Esophagus squamous epithelium (tissue), 5 donors: ENCODE data around the gene AFAP1L2. TPM values are rescaled to one million over a fixed set of nuclear protein-coding genes. Genes with fewer than 3 reads are reported as not detected.
A peak's percentile ranks its signal among the peaks of the same experiment; 100 is the strongest.

Experiments used
- DNase-seq: peaks from one replicate; lab custom pipeline; 2025; lab: John Stamatoyannopoulos, UW
- H3K27ac ChIP-seq, 4 donors: fragments of 200-600 bp; sonication (generic); one replicate each; pipeline ENCODE4 v1.5.1; 2016 to 2019; ENCODE audit warnings: mild to moderate bottlenecking in 1 of 4
- H3K27me3 ChIP-seq, 4 donors: fragments of 200-600 bp; sonication (generic); 1 replicate in 3 of 4; 2 replicates in 1 of 4; pipeline versions ENCODE4 v1.5.1 to v1.6.0; 2017 to 2021; ENCODE audit warnings: antibody characterized with exemption in 1 of 4
- H3K36me3 ChIP-seq, 3 donors: fragments of 200-600 bp; sonication (generic); one replicate each; pipeline ENCODE4 v1.5.1; 2016 to 2019
- H3K4me1 ChIP-seq, 3 donors: fragments of 200-600 bp; sonication (generic); one replicate each; pipeline ENCODE4 v1.5.1; 2017 to 2019
- H3K4me3 ChIP-seq, 4 donors: fragments of 200-600 bp; sonication (generic); 1 replicate in 3 of 4; 2 replicates in 1 of 4; pipeline ENCODE4 v1.5.1; 2016 to 2019; ENCODE audit warnings: mild to moderate bottlenecking in 2 of 4, moderate library complexity in 1 of 4
- H3K9me3 ChIP-seq, 3 donors: fragments of 200-600 bp; sonication (generic); one replicate each; pipeline ENCODE4 v1.5.1; 2016 to 2019
- POLR2A ChIP-seq, 4 donors: fragments of 450-650 bp; IDR thresholded peaks; one replicate each; pipeline ENCODE4 v1.6.1; 2017; ENCODE audit warnings: antibody characterized with exemption in 4 of 4, mild to moderate bottlenecking in 4 of 4, moderate library complexity in 3 of 4
- WGBS, 2 donors: methylation state at CpG; one replicate each; pipeline ENCODE4 v1.1.5; 2018; 5-methylcytosine and 5-hydroxymethylcytosine counted together
- intact Hi-C: fragments of 100-400 bp; cut with DNase I; formaldehyde crosslinking; loops from one replicate; pipeline ENCODE4 v1.15.0; 2022
- total RNA-seq, 4 donors: library from RNA; depleted of rRNA; stranded (reverse); fragments of >200 nt; gene quantifications; one replicate each; pipeline ENCODE4 v1.1.0, GENCODE V29; 2016
- TF ChIP-seq, protein P1 (sequence below), 6 experiments: fragments of 450-650 bp in 4 of 6; fragments of 200-600 bp in 2 of 6; sonication (generic) in 2 of 6; IDR thresholded peaks; one replicate each; pipeline ENCODE4 v1.5.1; 2016 to 2019; ENCODE audit warnings: antibody characterized with exemption in 6 of 6, mild to moderate bottlenecking in 4 of 6, moderate library complexity in 4 of 6
- donor health status: DM: yes; HTN: yes; CAD: no.

The AFAP1L2 gene
- total RNA-seq, 4 donors from 2014 or later, result 9.8 to 15.5 (median 11.8) TPM

- H3K4me3 ChIP-seq, result no peak overlapping the region
These were observed 123.3 kb downstream of the AFAP1L2 start for GRCh38 chr10:114281006-114281405.

DNA sequence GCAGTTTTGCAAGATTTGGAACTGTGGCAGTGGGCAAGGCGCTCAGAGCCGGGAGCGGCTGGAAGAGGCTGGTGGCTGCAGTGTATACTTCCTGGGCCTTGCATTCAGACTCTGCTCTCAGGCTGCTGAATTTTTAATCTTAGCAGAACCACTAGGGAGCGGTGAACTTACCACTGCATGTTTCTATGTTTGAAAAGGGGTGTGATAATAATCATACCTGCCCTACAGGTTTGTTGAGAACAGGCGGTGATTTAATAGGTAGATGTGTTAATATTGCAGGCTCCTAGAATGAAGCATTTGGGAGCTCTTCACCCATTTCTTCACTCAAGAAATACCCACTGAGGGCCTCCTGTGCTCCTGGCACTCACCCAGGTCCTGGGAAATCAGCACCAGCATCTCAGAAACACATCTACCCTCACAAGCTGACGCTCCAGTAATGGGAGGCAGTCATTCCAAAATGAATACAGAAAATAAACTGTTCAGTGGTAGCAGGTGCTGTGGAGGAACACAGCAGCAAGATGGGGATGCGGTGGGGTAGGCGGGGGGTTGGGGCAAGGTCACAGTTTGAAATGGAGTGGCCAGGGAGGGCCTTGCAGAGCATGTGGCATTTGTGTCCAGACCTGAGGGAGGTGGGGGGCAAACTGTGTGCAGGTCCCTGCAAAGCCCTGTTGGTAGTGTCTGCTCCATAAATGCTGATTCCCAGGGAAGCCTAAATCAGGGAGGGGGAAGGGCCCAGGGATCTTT lies 124.2 kb downstream of the AFAP1L2 start:
- peaks cover 0 to 30% (median 12%) of the 10 kb centered on the region in 3 donors for H3K4me1 ChIP-seq
- H3K27ac ChIP-seq, result peak overlapping the region in 3 of 4 donors; percentile 46 to 70 (median 65)
- no peak overlapping the region for H3K4me3 ChIP-seq
- DNase-seq, result no peak
- intact Hi-C loops, result no loop called here
- 64 to 76% methylated on average over 7 to 8 of the region's 8 CpGs for WGBS, 2 donors
- H3K9me3 ChIP-seq, result no peaks in the 10 kb centered on the region
- TF ChIP-seq, protein P1, sequence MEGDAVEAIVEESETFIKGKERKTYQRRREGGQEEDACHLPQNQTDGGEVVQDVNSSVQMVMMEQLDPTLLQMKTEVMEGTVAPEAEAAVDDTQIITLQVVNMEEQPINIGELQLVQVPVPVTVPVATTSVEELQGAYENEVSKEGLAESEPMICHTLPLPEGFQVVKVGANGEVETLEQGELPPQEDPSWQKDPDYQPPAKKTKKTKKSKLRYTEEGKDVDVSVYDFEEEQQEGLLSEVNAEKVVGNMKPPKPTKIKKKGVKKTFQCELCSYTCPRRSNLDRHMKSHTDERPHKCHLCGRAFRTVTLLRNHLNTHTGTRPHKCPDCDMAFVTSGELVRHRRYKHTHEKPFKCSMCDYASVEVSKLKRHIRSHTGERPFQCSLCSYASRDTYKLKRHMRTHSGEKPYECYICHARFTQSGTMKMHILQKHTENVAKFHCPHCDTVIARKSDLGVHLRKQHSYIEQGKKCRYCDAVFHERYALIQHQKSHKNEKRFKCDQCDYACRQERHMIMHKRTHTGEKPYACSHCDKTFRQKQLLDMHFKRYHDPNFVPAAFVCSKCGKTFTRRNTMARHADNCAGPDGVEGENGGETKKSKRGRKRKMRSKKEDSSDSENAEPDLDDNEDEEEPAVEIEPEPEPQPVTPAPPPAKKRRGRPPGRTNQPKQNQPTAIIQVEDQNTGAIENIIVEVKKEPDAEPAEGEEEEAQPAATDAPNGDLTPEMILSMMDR (IDR thresholded peaks at IDR 0.05), result peak in 4 of 6 experiments; percentile 17 to 45 (median 30)
- TF ChIP-seq POLR2A (IDR thresholded peaks at IDR 0.05), result no peak
- H3K27me3 ChIP-seq, result no peaks in the 10 kb centered on the region
- no peaks in the 10 kb centered on the region for H3K36me3 ChIP-seq

More at GRCh38 chr10:114281006-114281405, 123.3 kb downstream of the AFAP1L2 start:
- H3K27ac ChIP-seq, result no peak overlapping the region
- no peaks in the 10 kb centered on the region for H3K36me3 ChIP-seq
- 62 to 66% methylated on average over 4 of the region's 7 CpGs for WGBS, 2 donors
- H3K4me1 ChIP-seq, result peaks cover 0 to 30% (median 12%) of the 10 kb centered on the region in 3 donors
- TF ChIP-seq, protein P1 (IDR thresholded peaks at IDR 0.05), result no peak
- TF ChIP-seq POLR2A (IDR thresholded peaks at IDR 0.05), result no peak
- intact Hi-C loops, result no loop called here
- no peak for DNase-seq
- H3K27me3 ChIP-seq, result no peaks in the 10 kb centered on the region
- no peaks in the 10 kb centered on the region for H3K9me3 ChIP-seq

DNA sequence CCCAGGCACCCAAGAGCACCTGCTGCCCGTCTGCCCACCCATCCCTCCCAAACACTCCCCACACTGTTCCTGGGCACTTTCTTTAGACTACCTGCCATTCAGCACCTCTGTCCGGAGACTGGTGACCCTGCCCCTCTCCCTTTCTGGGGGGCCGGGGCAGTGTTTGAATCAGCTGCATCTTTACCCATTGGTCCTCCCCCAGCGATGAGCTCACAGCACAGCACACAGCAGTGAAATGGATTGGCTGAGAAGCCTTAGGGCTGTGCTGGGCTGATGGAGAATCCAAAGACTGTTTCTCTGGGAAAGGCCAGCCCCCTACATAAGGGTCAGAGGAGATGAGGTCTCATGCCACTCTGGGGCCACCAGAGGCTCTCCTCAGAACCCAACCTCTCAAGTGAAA lies 125.0 kb downstream of the AFAP1L2 start:
- Histone ChIP-seq H3K36me3 (no peaks in the 10 kb centered on the region), H3K4me1 (peaks cover 0 to 30% (median 12%) of the 10 kb centered on the region in 3 donors), H3K27ac (peak overlapping the region in 3 of 4 donors; percentile 46 to 70 (median 65)), H3K9me3 (no peaks in the 10 kb centered on the region), H3K27me3 (no peaks in the 10 kb centered on the region), H3K4me3 (no peak overlapping the region)
- intact Hi-C loops, result no loop called here
- WGBS, 2 donors, result 80% methylated on average over 1 of the region's 4 CpGs; no CpG with 5 or more reads in 1 of the 2 donors
- TF ChIP-seq, protein P1 (IDR thresholded peaks at IDR 0.05), result no peak
- TF ChIP-seq POLR2A (IDR thresholded peaks at IDR 0.05), result no peak
- DNase-seq, result no peak

DNA sequence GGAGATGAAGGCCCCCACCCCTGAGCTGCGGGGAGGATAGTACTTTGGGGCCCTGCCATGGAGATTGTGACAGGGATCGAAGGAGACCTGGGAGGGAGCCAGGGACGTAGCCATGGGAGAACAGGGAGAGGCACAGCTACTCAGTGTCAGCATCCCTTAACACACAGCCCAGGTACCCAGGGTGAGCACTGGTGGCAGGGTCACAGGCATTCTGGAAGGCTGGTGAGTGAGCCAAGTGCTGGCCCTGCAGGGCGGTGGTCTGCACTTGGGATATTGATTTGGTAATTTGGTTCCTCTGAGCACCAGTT lies 125.5 kb downstream of the AFAP1L2 start:
- Histone ChIP-seq H3K27ac (no peak overlapping the region), H3K9me3 (no peaks in the 10 kb centered on the region), H3K36me3 (no peaks in the 10 kb centered on the region), H3K27me3 (no peaks in the 10 kb centered on the region), H3K4me3 (no peak overlapping the region), H3K4me1 (peaks cover 0 to 30% (median 12%) of the 10 kb centered on the region in 3 donors)
- no peak for DNase-seq
- WGBS, 2 donors, result 81 to 92% methylated on average over 2 to 4 of the region's 4 CpGs
- TF ChIP-seq, protein P1 (IDR thresholded peaks at IDR 0.05), result no peak
- TF ChIP-seq POLR2A (IDR thresholded peaks at IDR 0.05), result no peak
- intact Hi-C loops, result no loop called here

DNA sequence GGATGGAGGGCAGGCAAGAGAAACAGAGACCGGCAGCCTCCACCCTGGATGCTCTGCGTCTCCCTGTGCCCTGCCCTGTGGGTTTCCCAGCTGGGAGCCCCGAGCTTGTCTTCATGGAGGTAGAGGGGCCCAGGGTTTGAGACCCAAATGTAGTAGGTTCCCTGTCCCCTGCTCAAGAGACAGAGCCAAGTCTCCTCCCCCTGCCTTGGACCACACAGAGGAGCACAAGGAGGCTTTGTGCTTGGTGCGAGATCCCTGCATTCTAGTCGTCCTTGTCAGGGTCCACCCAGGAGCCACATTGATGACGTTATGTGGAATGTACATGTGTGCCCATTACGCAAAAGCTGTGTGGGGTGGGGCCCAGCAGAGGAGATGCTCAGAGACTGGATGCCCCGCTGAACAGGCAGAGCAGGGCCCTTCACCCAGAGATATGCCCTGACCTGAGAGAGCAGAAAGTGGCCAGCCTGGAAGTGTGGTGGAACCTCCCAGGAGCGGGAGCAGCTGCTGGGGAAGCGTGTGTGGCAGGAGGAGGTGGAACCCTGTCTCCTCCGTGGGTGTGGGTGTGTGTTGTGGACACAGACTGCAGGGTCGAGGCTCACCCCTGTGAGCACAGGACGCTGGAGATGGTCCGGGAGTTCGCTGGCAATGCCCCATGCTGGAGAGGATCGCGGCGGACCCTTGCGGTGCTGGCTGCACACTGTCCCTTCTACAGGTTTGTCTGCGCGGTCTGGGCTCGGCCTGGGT lies 126.0 kb downstream of the AFAP1L2 start:
- 76 to 92% methylated on average over 8 to 10 of the region's 22 CpGs for WGBS, 2 donors
- no peak for DNase-seq
- no peak overlapping the region for H3K4me3 ChIP-seq
- peaks cover 0 to 30% (median 12%) of the 10 kb centered on the region in 3 donors for H3K4me1 ChIP-seq
- no peaks in the 10 kb centered on the region for H3K27me3 ChIP-seq
- intact Hi-C loops, result no loop called here
- H3K9me3 ChIP-seq, result no peaks in the 10 kb centered on the region
- TF ChIP-seq, protein P1 (IDR thresholded peaks at IDR 0.05), result no peak
- TF ChIP-seq POLR2A (IDR thresholded peaks at IDR 0.05), result no peak
- no peak overlapping the region for H3K27ac ChIP-seq
- H3K36me3 ChIP-seq, result no peaks in the 10 kb centered on the region
